HL-60 (cell line): ENCODE measurements around the gene LPIN3.

Source experiments
- CTCF ChIP-seq: IDR thresholded peaks from one replicate; pipeline ENCODE4 v1.5.1; 2011; ENCODE audit warnings: low read length, control low read depth, inconsistent platforms; ENCODE audit not compliant: insufficient read depth
- GABPA ChIP-seq: IDR thresholded peaks from 2 replicates; pipeline ENCODE4 v1.6.1; 2012; ENCODE audit warnings: low read depth
- POLR2AphosphoS5 ChIP-seq: IDR thresholded peaks from 2 replicates; pipeline ENCODE4 v1.6.1; 2012; ENCODE audit warnings: low read depth
- REST ChIP-seq: IDR thresholded peaks from 2 replicates; pipeline ENCODE4 v1.6.1; 2012; ENCODE audit warnings: low read depth; ENCODE audit not compliant: insufficient replicate concordance
- SPI1 ChIP-seq: IDR thresholded peaks from 2 replicates; pipeline ENCODE4 v1.6.1; 2012; ENCODE audit warnings: low read depth, mild to moderate bottlenecking, borderline replicate concordance

- TF ChIP-seq CTCF, result no peak
- TF ChIP-seq POLR2AphosphoS5, result no peak
- no peak for TF ChIP-seq GABPA
- no peak for TF ChIP-seq REST
- no peak for TF ChIP-seq SPI1
Measured at GRCh38 chr20:41345729-41346067, 5.1 kb downstream of the LPIN3 start.
